Measurements from ENCODE around the gene SHOC2. TPM values are rescaled to one million over a fixed set of nuclear protein-coding genes. Genes with fewer than 3 reads are reported as not detected.

The SHOC2 gene
- total and polyA plus RNA-seq, 9 donors = 19.4 to 91.2 (median 63.1) TPM

- DNase-seq = no peak
- WGBS, 3 donors = 0% methylated on average over 1 of the region's 1 CpG
- TF ChIP-seq CTCF (IDR thresholded peaks at IDR 0.05) (no peak), EP300 (IDR thresholded peaks at IDR 0.05) (no peak), POLR2A (IDR thresholded peaks at IDR 0.05) (no peak)
- intact Hi-C loops (cut with DNase I) = no loop called here
- Histone ChIP-seq H3K27ac (no peak overlapping the region), H3K27me3 (no peaks in the 10 kb centered on the region), H3K4me3 (no peak overlapping the region), H3K4me1 (ENCODE audit: insufficient read depth) (no peaks in the 10 kb centered on the region), H3K9me3 (no peaks in the 10 kb centered on the region), H3K36me3 (no peaks in the 10 kb centered on the region)
Observed at GRCh38 chr10:110967645-110968044, 48.2 kb downstream of the SHOC2 start.

GRCh38 chr10:110969183-110969582 lies 49.8 kb downstream of the SHOC2 start:
- no peak for DNase-seq
- TF ChIP-seq EP300 (IDR thresholded peaks at IDR 0.05) = no peak
- TF ChIP-seq CTCF (IDR thresholded peaks at IDR 0.05) = no peak
- TF ChIP-seq POLR2A (IDR thresholded peaks at IDR 0.05) = no peak
- H3K27me3 ChIP-seq = no peaks in the 10 kb centered on the region
- no peak overlapping the region for H3K4me3 ChIP-seq
- 92 to 94% (median 93%) methylated on average over 2 of the region's 2 CpGs for WGBS, 3 donors
- H3K9me3 ChIP-seq = no peaks in the 10 kb centered on the region
- no peaks in the 10 kb centered on the region for H3K36me3 ChIP-seq
- H3K4me1 ChIP-seq (ENCODE audit: insufficient read depth) = no peaks in the 10 kb centered on the region
- intact Hi-C loops (cut with DNase I) = no loop called here
- no peak overlapping the region for H3K27ac ChIP-seq

- intact Hi-C loops (cut with DNase I) = no loop called here
Observed at GRCh38 chr10:110971638-110972037, 52.2 kb downstream of the SHOC2 start.

GRCh38 chr10:110972231-110973134 lies 53.1 kb downstream of the SHOC2 start:
- 94 to 96% (median 95%) methylated on average over 5 of the region's 5 CpGs for WGBS, 3 donors
- DNase-seq = no peak
- Histone ChIP-seq H3K36me3 (no peaks in the 10 kb centered on the region), H3K4me1 (ENCODE audit: insufficient read depth) (no peaks in the 10 kb centered on the region), H3K27ac (no peak overlapping the region), H3K27me3 (no peaks in the 10 kb centered on the region), H3K9me3 (no peaks in the 10 kb centered on the region), H3K4me3 (no peak overlapping the region)
- no peak for TF ChIP-seq POLR2A (IDR thresholded peaks at IDR 0.05)
- TF ChIP-seq EP300 (IDR thresholded peaks at IDR 0.05) = no peak
- no peak for TF ChIP-seq CTCF (IDR thresholded peaks at IDR 0.05)
- intact Hi-C loops (cut with DNase I) = no loop called here

More at GRCh38 chr10:110971638-110972037, 52.2 kb downstream of the SHOC2 start:
- H3K4me3 ChIP-seq = no peak overlapping the region
- H3K36me3 ChIP-seq = no peaks in the 10 kb centered on the region
- no peaks in the 10 kb centered on the region for H3K9me3 ChIP-seq
- H3K27me3 ChIP-seq = no peaks in the 10 kb centered on the region
- TF ChIP-seq CTCF (IDR thresholded peaks at IDR 0.05) (no peak), EP300 (IDR thresholded peaks at IDR 0.05) (no peak), POLR2A (IDR thresholded peaks at IDR 0.05) (no peak)
- no peaks in the 10 kb centered on the region for H3K4me1 ChIP-seq (ENCODE audit: insufficient read depth)
- DNase-seq = no peak
- H3K27ac ChIP-seq = no peak overlapping the region

Data from ovary (tissue), 9 donors.